SK-N-SH treated with all-trans-retinoic acid at 6 μM for 48 hours (cell line): ENCODE data around the gene ZIC5.
"Not testable (repeated sequence)": the region's sequence is repeated elsewhere in the genome, so short reads cannot be mapped to it uniquely, and the experiment has no call there.

ENCODE experiments used
- ATAC-seq: fragments of 200-7000 bp; cut with Tn5 transposase; 3 replicates; pipeline ENCODE4 v1.9.1; 2020; ENCODE audit warnings: mild to moderate bottlenecking, moderate library complexity
- ARNTL ChIP-seq: fragments of 450-650 bp; formaldehyde crosslinking; IDR thresholded peaks from 2 replicates; pipeline ENCODE4 v1.5.0; 2020; ENCODE audit warnings: low read depth, mild to moderate bottlenecking, moderate library complexity, borderline replicate concordance
- ESRRG ChIP-seq: fragments of 250-450 bp; sonication (Bioruptor Pico); IDR thresholded peaks from 2 replicates; pipeline ENCODE4 v1.6.1; 2021; ENCODE audit warnings: mild to moderate bottlenecking
- GLIS3 ChIP-seq: fragments of 250-450 bp; sonication (Bioruptor Pico); IDR thresholded peaks from 2 replicates; pipeline ENCODE4 v1.5.0; 2020; ENCODE audit warnings: mild to moderate bottlenecking, moderate library complexity
- ISL1 ChIP-seq: fragments of 250-450 bp; sonication (Bioruptor Pico); IDR thresholded peaks from 2 replicates; pipeline ENCODE4 v2.1.2; 2022; ENCODE audit warnings: mild to moderate bottlenecking, moderate library complexity
- OSR1 ChIP-seq: fragments of 250-450 bp; sonication (Bioruptor Pico); IDR thresholded peaks from 2 replicates; pipeline ENCODE4 v1.8.0; 2022; ENCODE audit warnings: moderate library complexity, mild to moderate bottlenecking, inconsistent platforms
- PPARA ChIP-seq: fragments of 250-450 bp; sonication (Bioruptor Pico); IDR thresholded peaks from 2 replicates; pipeline ENCODE4 v1.5.0; 2020; ENCODE audit warnings: mild to moderate bottlenecking, borderline replicate concordance
- RARB ChIP-seq: fragments of 250-450 bp; sonication (Bioruptor Pico); IDR thresholded peaks from 2 replicates; pipeline ENCODE4 v1.8.0; 2021; ENCODE audit warnings: mild to moderate bottlenecking, moderate library complexity
- SNAI2 ChIP-seq: fragments of 250-450 bp; sonication (Bioruptor Pico); IDR thresholded peaks from 2 replicates; pipeline ENCODE4 v1.5.0; 2020; ENCODE audit warnings: mild to moderate bottlenecking, moderate library complexity
- TCF4 ChIP-seq: fragments of 250-450 bp; sonication (Bioruptor Pico); IDR thresholded peaks from 2 replicates; pipeline ENCODE4 v1.8.0; 2021; ENCODE audit warnings: mild to moderate bottlenecking, moderate library complexity, borderline replicate concordance
- TOX ChIP-seq: fragments of 250-450 bp; sonication (Bioruptor Pico); IDR thresholded peaks from 2 replicates; pipeline ENCODE4 v1.8.0; 2021; ENCODE audit warnings: mild to moderate bottlenecking, moderate library complexity, borderline replicate concordance
- ZFP3 ChIP-seq: fragments of 250-450 bp; sonication (Bioruptor Pico); IDR thresholded peaks from 2 replicates; pipeline ENCODE4 v1.5.0; 2020; ENCODE audit warnings: mild to moderate bottlenecking, moderate library complexity
- ZFP30 ChIP-seq: fragments of 450-650 bp; formaldehyde crosslinking; IDR thresholded peaks from 2 replicates; pipeline ENCODE4 v1.5.0; 2022; ENCODE audit warnings: mild to moderate bottlenecking, moderate library complexity
- ZNF565 ChIP-seq: fragments of 450-650 bp; formaldehyde crosslinking; conservative IDR thresholded peaks from 2 replicates; pipeline ENCODE4 v1.5.0; 2020; ENCODE audit warnings: low read depth, mild to moderate bottlenecking, moderate library complexity
- ZNF8 ChIP-seq: fragments of 450-650 bp; formaldehyde crosslinking; IDR thresholded peaks from 2 replicates; pipeline ENCODE4 v1.5.0; 2020; ENCODE audit warnings: mild to moderate bottlenecking, moderate library complexity
- TF ChIP-seq, protein P1 (sequence below): fragments of 250-450 bp; sonication (Bioruptor Pico); IDR thresholded peaks from 2 replicates; pipeline ENCODE4 v1.8.0; 2021; ENCODE audit warnings: low read depth, mild to moderate bottlenecking, moderate library complexity, borderline replicate concordance
- TF ChIP-seq, protein P2 (sequence below): fragments of 250-450 bp; sonication (Bioruptor Pico); IDR thresholded peaks from 2 replicates; pipeline ENCODE4 v1.5.1; 2020; ENCODE audit warnings: low read depth, mild to moderate bottlenecking, moderate library complexity
- TF ChIP-seq, protein P3 (sequence below): fragments of 250-450 bp; sonication (Bioruptor Pico); IDR thresholded peaks from 2 replicates; pipeline ENCODE4 v1.5.1; 2021; ENCODE audit warnings: mild to moderate bottlenecking, moderate library complexity
- TF ChIP-seq, protein P4 (sequence below): fragments of 250-450 bp; sonication (Bioruptor Pico); IDR thresholded peaks from 2 replicates; pipeline ENCODE4 v1.8.0; 2020; ENCODE audit warnings: mild to moderate bottlenecking, moderate library complexity, borderline replicate concordance
- TF ChIP-seq, protein P5 (sequence below): fragments of 250-450 bp; sonication (Bioruptor Pico); IDR thresholded peaks from 2 replicates; pipeline ENCODE4 v1.5.0; 2020; ENCODE audit warnings: mild to moderate bottlenecking, moderate library complexity

The ZIC5 gene

DNA sequence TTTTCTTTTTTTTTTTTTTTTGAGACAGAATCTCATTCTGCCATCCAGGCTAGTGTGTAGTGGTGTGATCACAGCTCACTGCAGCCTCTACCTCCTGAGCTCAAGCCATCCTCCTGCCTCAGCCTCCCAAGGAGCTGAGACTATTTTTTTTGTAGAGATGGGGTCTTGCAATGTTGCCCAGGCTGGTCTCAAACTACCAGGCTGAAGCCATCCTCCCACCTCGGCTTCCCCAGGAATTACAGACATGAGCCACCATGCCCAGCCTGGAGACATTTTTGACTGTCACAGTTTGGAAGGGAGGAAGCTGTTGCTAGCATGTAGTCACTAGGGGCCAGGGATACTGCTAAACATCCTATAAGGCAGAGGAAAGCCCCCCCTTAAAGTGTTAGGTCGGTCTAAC is 23.9 kb downstream of the ZIC5 start:
- TF ChIP-seq ZNF565 (CRISPR knock-in tag), result no peak
- no peak for TF ChIP-seq ZFP3 (CRISPR knock-in tag)
- TF ChIP-seq, protein P1, sequence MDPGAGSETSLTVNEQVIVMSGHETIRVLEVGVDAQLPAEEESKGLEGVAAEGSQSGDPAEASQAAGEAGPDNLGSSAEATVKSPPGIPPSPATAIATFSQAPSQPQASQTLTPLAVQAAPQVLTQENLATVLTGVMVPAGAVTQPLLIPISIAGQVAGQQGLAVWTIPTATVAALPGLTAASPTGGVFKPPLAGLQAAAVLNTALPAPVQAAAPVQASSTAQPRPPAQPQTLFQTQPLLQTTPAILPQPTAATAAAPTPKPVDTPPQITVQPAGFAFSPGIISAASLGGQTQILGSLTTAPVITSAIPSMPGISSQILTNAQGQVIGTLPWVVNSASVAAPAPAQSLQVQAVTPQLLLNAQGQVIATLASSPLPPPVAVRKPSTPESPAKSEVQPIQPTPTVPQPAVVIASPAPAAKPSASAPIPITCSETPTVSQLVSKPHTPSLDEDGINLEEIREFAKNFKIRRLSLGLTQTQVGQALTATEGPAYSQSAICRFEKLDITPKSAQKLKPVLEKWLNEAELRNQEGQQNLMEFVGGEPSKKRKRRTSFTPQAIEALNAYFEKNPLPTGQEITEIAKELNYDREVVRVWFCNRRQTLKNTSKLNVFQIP (CRISPR knock-in tag), result no peak
- TF ChIP-seq ESRRG, result no peak
- TF ChIP-seq PPARA (CRISPR knock-in tag), result no peak
- no peak for TF ChIP-seq OSR1 (CRISPR knock-in tag)
- TF ChIP-seq RARB (CRISPR knock-in tag), result no peak
- TF ChIP-seq, protein P2, sequence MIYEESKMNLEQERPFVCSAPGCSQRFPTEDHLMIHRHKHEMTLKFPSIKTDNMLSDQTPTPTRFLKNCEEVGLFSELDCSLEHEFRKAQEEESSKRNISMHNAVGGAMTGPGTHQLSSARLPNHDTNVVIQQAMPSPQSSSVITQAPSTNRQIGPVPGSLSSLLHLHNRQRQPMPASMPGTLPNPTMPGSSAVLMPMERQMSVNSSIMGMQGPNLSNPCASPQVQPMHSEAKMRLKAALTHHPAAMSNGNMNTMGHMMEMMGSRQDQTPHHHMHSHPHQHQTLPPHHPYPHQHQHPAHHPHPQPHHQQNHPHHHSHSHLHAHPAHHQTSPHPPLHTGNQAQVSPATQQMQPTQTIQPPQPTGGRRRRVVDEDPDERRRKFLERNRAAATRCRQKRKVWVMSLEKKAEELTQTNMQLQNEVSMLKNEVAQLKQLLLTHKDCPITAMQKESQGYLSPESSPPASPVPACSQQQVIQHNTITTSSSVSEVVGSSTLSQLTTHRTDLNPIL (CRISPR knock-in tag), result no peak
- TF ChIP-seq ISL1, result no peak
- TF ChIP-seq, protein P3, sequence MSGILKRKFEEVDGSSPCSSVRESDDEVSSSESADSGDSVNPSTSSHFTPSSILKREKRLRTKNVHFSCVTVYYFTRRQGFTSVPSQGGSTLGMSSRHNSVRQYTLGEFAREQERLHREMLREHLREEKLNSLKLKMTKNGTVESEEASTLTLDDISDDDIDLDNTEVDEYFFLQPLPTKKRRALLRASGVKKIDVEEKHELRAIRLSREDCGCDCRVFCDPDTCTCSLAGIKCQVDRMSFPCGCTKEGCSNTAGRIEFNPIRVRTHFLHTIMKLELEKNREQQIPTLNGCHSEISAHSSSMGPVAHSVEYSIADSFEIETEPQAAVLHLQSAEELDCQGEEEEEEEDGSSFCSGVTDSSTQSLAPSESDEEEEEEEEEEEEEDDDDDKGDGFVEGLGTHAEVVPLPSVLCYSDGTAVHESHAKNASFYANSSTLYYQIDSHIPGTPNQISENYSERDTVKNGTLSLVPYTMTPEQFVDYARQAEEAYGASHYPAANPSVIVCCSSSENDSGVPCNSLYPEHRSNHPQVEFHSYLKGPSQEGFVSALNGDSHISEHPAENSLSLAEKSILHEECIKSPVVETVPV, result no peak
- TF ChIP-seq ZNF8 (CRISPR knock-in tag), result no peak
- no peak for TF ChIP-seq GLIS3 (CRISPR knock-in tag)
- no peak for TF ChIP-seq SNAI2 (CRISPR knock-in tag)
- TF ChIP-seq, protein P4, sequence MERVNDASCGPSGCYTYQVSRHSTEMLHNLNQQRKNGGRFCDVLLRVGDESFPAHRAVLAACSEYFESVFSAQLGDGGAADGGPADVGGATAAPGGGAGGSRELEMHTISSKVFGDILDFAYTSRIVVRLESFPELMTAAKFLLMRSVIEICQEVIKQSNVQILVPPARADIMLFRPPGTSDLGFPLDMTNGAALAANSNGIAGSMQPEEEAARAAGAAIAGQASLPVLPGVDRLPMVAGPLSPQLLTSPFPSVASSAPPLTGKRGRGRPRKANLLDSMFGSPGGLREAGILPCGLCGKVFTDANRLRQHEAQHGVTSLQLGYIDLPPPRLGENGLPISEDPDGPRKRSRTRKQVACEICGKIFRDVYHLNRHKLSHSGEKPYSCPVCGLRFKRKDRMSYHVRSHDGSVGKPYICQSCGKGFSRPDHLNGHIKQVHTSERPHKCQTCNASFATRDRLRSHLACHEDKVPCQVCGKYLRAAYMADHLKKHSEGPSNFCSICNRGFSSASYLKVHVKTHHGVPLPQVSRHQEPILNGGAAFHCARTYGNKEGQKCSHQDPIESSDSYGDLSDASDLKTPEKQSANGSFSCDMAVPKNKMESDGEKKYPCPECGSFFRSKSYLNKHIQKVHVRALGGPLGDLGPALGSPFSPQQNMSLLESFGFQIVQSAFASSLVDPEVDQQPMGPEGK (CRISPR knock-in tag), result no peak

DNA sequence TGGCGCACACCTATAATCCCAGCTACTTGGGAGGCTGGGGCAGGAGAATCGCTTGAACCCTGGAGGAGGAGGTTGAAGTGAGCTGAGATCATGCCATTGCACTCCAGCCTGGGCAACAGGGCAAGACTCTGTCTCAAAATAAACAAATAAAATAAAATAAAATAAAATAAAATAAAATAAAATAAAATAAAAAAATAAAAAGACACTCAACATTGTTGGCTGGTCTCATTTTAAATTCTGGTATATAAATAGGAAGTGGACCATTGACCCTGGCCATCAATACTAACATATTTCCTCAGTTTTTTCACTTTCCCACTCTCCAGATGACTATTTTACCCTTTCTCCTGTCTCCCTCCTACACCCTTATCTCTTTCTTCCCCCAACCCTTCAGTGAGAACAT is 26.1 kb downstream of the ZIC5 start:
- ATAC-seq, result not testable (repeated sequence)

More for the DNA sequence above, 23.9 kb downstream of the ZIC5 start:
- ATAC-seq, result no peak

DNA sequence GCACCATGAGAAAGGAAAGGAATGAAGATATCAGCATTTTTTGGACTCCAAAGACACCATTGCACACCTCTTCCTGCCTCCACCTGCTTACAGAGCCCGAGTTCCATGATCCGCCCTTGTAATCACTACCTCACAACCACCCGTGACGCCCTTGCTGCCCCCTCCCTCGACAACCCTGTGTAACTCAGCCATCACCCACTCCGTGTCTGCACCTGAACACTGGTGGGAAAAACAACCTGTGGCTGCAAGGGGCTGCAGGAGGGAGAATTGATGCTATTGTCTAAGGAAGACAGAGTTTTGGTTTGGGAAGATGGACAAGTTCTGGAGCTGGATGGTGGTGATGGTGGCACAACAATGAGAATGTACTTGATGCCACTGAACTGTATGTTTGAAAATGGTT is 27.0 kb downstream of the ZIC5 start:
- ATAC-seq, result no peak
- TF ChIP-seq ZFP30 (no peak), OSR1 (CRISPR knock-in tag) (no peak), RARB (CRISPR knock-in tag) (no peak), TCF4 (no peak), ZNF565 (CRISPR knock-in tag) (no peak), TOX (CRISPR knock-in tag) (no peak), ZFP3 (CRISPR knock-in tag) (no peak), ISL1 (no peak), ARNTL (CRISPR knock-in tag) (no peak), ZNF8 (CRISPR knock-in tag) (no peak), ESRRG (no peak), GLIS3 (CRISPR knock-in tag) (no peak)
- TF ChIP-seq, protein P5, sequence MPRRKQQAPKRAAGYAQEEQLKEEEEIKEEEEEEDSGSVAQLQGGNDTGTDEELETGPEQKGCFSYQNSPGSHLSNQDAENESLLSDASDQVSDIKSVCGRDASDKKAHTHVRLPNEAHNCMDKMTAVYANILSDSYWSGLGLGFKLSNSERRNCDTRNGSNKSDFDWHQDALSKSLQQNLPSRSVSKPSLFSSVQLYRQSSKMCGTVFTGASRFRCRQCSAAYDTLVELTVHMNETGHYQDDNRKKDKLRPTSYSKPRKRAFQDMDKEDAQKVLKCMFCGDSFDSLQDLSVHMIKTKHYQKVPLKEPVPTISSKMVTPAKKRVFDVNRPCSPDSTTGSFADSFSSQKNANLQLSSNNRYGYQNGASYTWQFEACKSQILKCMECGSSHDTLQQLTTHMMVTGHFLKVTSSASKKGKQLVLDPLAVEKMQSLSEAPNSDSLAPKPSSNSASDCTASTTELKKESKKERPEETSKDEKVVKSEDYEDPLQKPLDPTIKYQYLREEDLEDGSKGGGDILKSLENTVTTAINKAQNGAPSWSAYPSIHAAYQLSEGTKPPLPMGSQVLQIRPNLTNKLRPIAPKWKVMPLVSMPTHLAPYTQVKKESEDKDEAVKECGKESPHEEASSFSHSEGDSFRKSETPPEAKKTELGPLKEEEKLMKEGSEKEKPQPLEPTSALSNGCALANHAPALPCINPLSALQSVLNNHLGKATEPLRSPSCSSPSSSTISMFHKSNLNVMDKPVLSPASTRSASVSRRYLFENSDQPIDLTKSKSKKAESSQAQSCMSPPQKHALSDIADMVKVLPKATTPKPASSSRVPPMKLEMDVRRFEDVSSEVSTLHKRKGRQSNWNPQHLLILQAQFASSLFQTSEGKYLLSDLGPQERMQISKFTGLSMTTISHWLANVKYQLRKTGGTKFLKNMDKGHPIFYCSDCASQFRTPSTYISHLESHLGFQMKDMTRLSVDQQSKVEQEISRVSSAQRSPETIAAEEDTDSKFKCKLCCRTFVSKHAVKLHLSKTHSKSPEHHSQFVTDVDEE (CRISPR knock-in tag), result no peak
- TF ChIP-seq, protein P2 (CRISPR knock-in tag), result no peak
- TF ChIP-seq, protein P1 (CRISPR knock-in tag), result no peak
- TF ChIP-seq, protein P3, result no peak
